ENCODE results near the gene PPIP5K1. TPM values are rescaled to one million over a fixed set of nuclear protein-coding genes. Genes with fewer than 3 reads are reported as not detected.

The PPIP5K1 gene
- total and polyA plus RNA-seq, 9 of the 15 experiments (the other 6 are each of a cell fraction or from before 2014, with no cell fraction given), result 2.5 to 74.6 (median 35.1) TPM

DNA sequence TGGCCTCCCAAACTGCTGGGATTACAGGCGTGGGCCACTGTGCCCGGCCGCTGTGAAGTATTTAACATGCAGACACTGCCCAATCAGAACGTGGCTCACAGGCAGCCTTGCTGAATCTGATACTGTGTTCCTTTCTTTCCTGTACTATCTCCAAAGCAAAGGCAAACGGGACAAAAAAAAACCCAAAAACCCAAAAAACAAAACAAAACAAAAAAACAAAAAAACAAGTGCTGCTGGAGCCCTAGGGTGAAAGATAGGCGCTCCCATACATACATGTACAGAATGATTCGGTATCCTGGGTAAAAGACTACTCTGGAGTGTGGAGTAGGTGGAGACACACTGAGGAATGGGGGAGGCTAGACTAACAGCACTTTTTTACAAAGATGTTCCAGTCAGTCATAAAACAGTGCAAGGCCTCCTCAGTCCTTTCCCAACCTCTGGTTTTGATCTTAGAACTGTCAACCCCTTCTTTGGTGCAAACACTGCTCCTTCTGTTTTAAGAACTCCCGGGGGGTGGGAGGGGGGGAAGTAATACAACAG, 80.3 kb downstream of the PPIP5K1 start (continued):
- TF ChIP-seq ZNF609 (CRISPR knock-in tag; IDR thresholded peaks at IDR 0.05; ENCODE audit: borderline replicate concordance) (no peak), CBFA2T2 (conservative IDR thresholded peaks at IDR 0.05) (no peak), ZNF121 (CRISPR knock-in tag; conservative IDR thresholded peaks at IDR 0.05) (no peak), ZNF518B (CRISPR knock-in tag; IDR thresholded peaks at IDR 0.05) (no peak), MAFK (IDR thresholded peaks at IDR 0.05; ENCODE audit: low read length) (no peak), KAT8 (IDR thresholded peaks at IDR 0.05; ENCODE audit: low read depth) (no peak)
- TF ChIP-seq, protein P1, sequence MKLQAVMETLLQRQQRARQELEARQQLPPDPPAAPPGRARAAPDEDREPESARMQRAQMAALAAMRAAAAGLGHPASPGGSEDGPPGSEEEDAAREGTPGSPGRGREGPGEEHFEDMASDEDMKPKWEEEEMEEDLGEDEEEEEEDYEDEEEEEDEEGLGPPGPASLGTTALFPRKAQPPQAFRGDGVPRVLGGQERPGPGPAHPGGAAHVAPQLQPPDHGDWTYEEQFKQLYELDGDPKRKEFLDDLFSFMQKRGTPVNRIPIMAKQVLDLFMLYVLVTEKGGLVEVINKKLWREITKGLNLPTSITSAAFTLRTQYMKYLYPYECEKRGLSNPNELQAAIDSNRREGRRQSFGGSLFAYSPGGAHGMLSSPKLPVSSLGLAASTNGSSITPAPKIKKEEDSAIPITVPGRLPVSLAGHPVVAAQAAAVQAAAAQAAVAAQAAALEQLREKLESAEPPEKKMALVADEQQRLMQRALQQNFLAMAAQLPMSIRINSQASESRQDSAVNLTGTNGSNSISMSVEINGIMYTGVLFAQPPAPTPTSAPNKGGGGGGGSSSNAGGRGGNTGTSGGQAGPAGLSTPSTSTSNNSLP (IDR thresholded peaks at IDR 0.05; ENCODE audit: borderline replicate concordance, low read depth, low read length), result no peak
- TF ChIP-seq, protein P2, sequence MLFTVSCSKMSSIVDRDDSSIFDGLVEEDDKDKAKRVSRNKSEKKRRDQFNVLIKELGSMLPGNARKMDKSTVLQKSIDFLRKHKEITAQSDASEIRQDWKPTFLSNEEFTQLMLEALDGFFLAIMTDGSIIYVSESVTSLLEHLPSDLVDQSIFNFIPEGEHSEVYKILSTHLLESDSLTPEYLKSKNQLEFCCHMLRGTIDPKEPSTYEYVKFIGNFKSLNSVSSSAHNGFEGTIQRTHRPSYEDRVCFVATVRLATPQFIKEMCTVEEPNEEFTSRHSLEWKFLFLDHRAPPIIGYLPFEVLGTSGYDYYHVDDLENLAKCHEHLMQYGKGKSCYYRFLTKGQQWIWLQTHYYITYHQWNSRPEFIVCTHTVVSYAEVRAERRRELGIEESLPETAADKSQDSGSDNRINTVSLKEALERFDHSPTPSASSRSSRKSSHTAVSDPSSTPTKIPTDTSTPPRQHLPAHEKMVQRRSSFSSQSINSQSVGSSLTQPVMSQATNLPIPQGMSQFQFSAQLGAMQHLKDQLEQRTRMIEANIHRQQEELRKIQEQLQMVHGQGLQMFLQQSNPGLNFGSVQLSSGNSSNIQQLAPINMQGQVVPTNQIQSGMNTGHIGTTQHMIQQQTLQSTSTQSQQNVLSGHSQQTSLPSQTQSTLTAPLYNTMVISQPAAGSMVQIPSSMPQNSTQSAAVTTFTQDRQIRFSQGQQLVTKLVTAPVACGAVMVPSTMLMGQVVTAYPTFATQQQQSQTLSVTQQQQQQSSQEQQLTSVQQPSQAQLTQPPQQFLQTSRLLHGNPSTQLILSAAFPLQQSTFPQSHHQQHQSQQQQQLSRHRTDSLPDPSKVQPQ (CRISPR knock-in tag; IDR thresholded peaks at IDR 0.05; ENCODE audit: borderline replicate concordance), result no peak
- TF ChIP-seq, protein P3, sequence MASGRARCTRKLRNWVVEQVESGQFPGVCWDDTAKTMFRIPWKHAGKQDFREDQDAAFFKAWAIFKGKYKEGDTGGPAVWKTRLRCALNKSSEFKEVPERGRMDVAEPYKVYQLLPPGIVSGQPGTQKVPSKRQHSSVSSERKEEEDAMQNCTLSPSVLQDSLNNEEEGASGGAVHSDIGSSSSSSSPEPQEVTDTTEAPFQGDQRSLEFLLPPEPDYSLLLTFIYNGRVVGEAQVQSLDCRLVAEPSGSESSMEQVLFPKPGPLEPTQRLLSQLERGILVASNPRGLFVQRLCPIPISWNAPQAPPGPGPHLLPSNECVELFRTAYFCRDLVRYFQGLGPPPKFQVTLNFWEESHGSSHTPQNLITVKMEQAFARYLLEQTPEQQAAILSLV (tag; IDR thresholded peaks at IDR 0.05), result no peak
- TF ChIP-seq, protein P4, sequence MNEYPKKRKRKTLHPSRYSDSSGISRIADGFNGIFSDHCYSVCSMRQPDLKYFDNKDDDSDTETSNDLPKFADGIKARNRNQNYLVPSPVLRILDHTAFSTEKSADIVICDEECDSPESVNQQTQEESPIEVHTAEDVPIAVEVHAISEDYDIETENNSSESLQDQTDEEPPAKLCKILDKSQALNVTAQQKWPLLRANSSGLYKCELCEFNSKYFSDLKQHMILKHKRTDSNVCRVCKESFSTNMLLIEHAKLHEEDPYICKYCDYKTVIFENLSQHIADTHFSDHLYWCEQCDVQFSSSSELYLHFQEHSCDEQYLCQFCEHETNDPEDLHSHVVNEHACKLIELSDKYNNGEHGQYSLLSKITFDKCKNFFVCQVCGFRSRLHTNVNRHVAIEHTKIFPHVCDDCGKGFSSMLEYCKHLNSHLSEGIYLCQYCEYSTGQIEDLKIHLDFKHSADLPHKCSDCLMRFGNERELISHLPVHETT (CRISPR knock-in tag; conservative IDR thresholded peaks at IDR 0.05 in 1 of 2, IDR thresholded peaks at IDR 0.05 in 1 of 2), result no peak

Measured in K562 (cell line).